GM11168 (cell line): ENCODE data around the gene PLB1.

Experiments used
- in situ Hi-C: fragments of 300-500 bp; cut with MboI; formaldehyde crosslinking; loops from one replicate; pipeline ENCODE4 v1.12.0; 2022; ENCODE audit warnings: low sequenced_read_pairs; ENCODE audit not compliant: unreplicated experiment

Gene PLB1

GRCh38 chr2:28637066-28638047 lies 141.5 kb downstream of the PLB1 start:
- in situ Hi-C loops, result no loop called here

GRCh38 chr2:28638102-28638501 lies 142.2 kb downstream of the PLB1 start:
- in situ Hi-C loops, result no loop called here

- in situ Hi-C loops, result no loop called here
Measured at GRCh38 chr2:28639092-28639691, 143.3 kb downstream of the PLB1 start.

GRCh38 chr2:28639836-28640235 lies 144.0 kb downstream of the PLB1 start:
- in situ Hi-C loops, result no loop called here

- in situ Hi-C loops, result no loop called here
Measured at GRCh38 chr2:28640260-28640907, 144.5 kb downstream of the PLB1 start.

GRCh38 chr2:28640908-28641300 lies 145.0 kb downstream of the PLB1 start:
- in situ Hi-C loops, result no loop called here

- in situ Hi-C loops, result no loop called here
Measured at GRCh38 chr2:28642796-28643195, 146.9 kb downstream of the PLB1 start.

- in situ Hi-C loops, result no loop called here
Measured at GRCh38 chr2:28643327-28643726, 147.5 kb downstream of the PLB1 start.

- in situ Hi-C loops, result no loop called here
Measured at GRCh38 chr2:28643911-28644334, 148.1 kb downstream of the PLB1 start.

GRCh38 chr2:28644760-28645159 lies 148.9 kb downstream of the PLB1 start:
- in situ Hi-C loops, result no loop called here

- in situ Hi-C loops, result no loop called here
Measured at GRCh38 chr2:28645553-28645952, 149.7 kb downstream of the PLB1 start.

- in situ Hi-C loops, result no loop called here
Measured at GRCh38 chr2:28647682-28648081, 151.8 kb downstream of the PLB1 start.

- in situ Hi-C loops, result no loop called here
Measured at GRCh38 chr2:28648147-28648546, 152.3 kb downstream of the PLB1 start.

GRCh38 chr2:28648671-28649395 lies 153.0 kb downstream of the PLB1 start:
- in situ Hi-C loops, result no loop called here

GRCh38 chr2:28649481-28650265 lies 153.8 kb downstream of the PLB1 start:
- in situ Hi-C loops, result no loop called here

GRCh38 chr2:28650266-28650584 lies 154.4 kb downstream of the PLB1 start:
- in situ Hi-C loops, result no loop called here

- in situ Hi-C loops, result no loop called here
Measured at GRCh38 chr2:28652217-28652616, 156.4 kb downstream of the PLB1 start.

- in situ Hi-C loops, result no loop called here
Measured at GRCh38 chr2:28653892-28654662, 158.2 kb downstream of the PLB1 start.

- in situ Hi-C loops, result no loop called here
Measured at GRCh38 chr2:28654663-28655320, 158.9 kb downstream of the PLB1 start.
